IMR-90 (cell line): ENCODE data around the gene SDC4. TPM values are rescaled to one million over a fixed set of nuclear protein-coding genes. Genes with fewer than 3 reads are reported as not detected.

Source experiments
- ATAC-seq: fragments of 200-7000 bp; cut with Tn5 transposase; 2 replicates; pipeline ENCODE4 v1.9.1; 2020; ENCODE audit warnings: low read depth, mild to moderate bottlenecking, moderate library complexity
- BruUV-seq: library from RNA; stranded (reverse); fragments of 400-500 nt; replicated peaks from 2 replicates; lab custom pipeline; 2021; lab: Mats Ljungman, UMichigan
- CTCF ChIA-PET: fragments of 300-600 bp; formaldehyde crosslinking; extraction: SDS; loops from one replicate; lab custom pipeline; 2021; ENCODE audit warnings: antibody characterized with exemption; lab: Yijun Ruan, JAX
- POLR2A ChIA-PET: fragments of 300-600 bp; sonication (Branson Sonifier 250); formaldehyde crosslinking; loops from one replicate; lab custom pipeline; 2022; ENCODE audit warnings: antibody characterized with exemption; ENCODE audit not compliant: unreplicated experiment; lab: Charles Lee
- DNase-seq: peaks from one replicate; pipeline ENCODE4 v3.0.0; 2013
- H2AFZ ChIP-seq: replicated peaks from 2 replicates; pipeline ENCODE3; 2013; ENCODE audit warnings: low read length, mild to moderate bottlenecking; ENCODE audit not compliant: poor library complexity
- H2AK5ac ChIP-seq: 2 replicates; pipeline ENCODE4 v1.6.1; 2013; ENCODE audit warnings: low read depth, low read length, inconsistent platforms
- H2AK9ac ChIP-seq: replicated peaks from 2 replicates; pipeline ENCODE3; 2013; ENCODE audit warnings: mild to moderate bottlenecking, low read depth, low read length, moderate library complexity; ENCODE audit not compliant: poor library complexity
- H2BK120ac ChIP-seq: 2 replicates; pipeline ENCODE4 v1.6.1; 2013; ENCODE audit warnings: low read depth, low read length, inconsistent platforms
- H2BK15ac ChIP-seq: 3 replicates; pipeline ENCODE4 v1.6.1; 2013; ENCODE audit warnings: low read depth, low read length, inconsistent platforms
- H2BK20ac ChIP-seq: 2 replicates; pipeline ENCODE4 v1.6.1; 2013; ENCODE audit warnings: low read depth, mild to moderate bottlenecking, inconsistent platforms, low read length, moderate library complexity
- H2BK5ac ChIP-seq: 2 replicates; pipeline ENCODE4 v1.6.1; 2013; ENCODE audit warnings: mild to moderate bottlenecking, low read depth, low read length, inconsistent platforms; ENCODE audit not compliant: poor library complexity, severe bottlenecking
- H3K14ac ChIP-seq: replicated peaks from 2 replicates; pipeline ENCODE4 v1.6.1; 2013; ENCODE audit warnings: low read depth, low read length, inconsistent platforms
- H3K18ac ChIP-seq: 2 replicates; pipeline ENCODE4 v1.6.1; 2013; ENCODE audit warnings: low read depth, low read length, control low read depth
- H3K23ac ChIP-seq: 2 replicates; pipeline ENCODE4 v1.6.1; 2013; ENCODE audit warnings: low read depth, low read length, inconsistent platforms
- H3K27ac ChIP-seq: 2 replicates; pipeline ENCODE4 v1.5.1; 2013; ENCODE audit warnings: mild to moderate bottlenecking, control low read depth, low read length; ENCODE audit not compliant: insufficient read depth
- H3K27me3 ChIP-seq: 2 replicates; pipeline ENCODE4 v1.6.1; 2013; ENCODE audit warnings: low read length; ENCODE audit not compliant: control insufficient read depth, insufficient read depth
- H3K36me3 ChIP-seq: 2 replicates; pipeline ENCODE4 v1.6.1; 2013; ENCODE audit warnings: low read length, mixed read lengths; ENCODE audit not compliant: control insufficient read depth, insufficient read depth
- H3K4ac ChIP-seq: 2 replicates; pipeline ENCODE4 v1.6.1; 2013; ENCODE audit warnings: low read depth, low read length, inconsistent platforms
- H3K4me1 ChIP-seq: 2 replicates; pipeline ENCODE4 v1.6.1; 2013; ENCODE audit warnings: low read length, mixed read lengths; ENCODE audit not compliant: control insufficient read depth, insufficient read depth
- H3K4me2 ChIP-seq: 2 replicates; pipeline ENCODE4 v1.6.1; 2013; ENCODE audit warnings: low read depth, mild to moderate bottlenecking, control low read depth, low read length, moderate library complexity
- H3K4me3 ChIP-seq: 2 replicates; pipeline ENCODE4 v1.5.1; 2013; ENCODE audit warnings: low read depth, mild to moderate bottlenecking, control low read depth, low read length, moderate library complexity; ENCODE audit not compliant: insufficient read depth
- H3K56ac ChIP-seq: 2 replicates; pipeline ENCODE4 v1.6.1; 2013; ENCODE audit warnings: low read length, inconsistent platforms; ENCODE audit not compliant: insufficient read depth; ENCODE audit errors: extremely low read depth
- H3K79me1 ChIP-seq, 2 experiments: 2 replicates each; pipeline ENCODE4 v1.6.1; 2013; ENCODE audit warnings: low read length in 2 of 2, inconsistent platforms in 1 of 2, low read depth in 1 of 2
- H3K9ac ChIP-seq: 2 replicates; pipeline ENCODE4 v1.6.1; 2013; ENCODE audit warnings: low read depth, low read length, control low read depth
- H3K9me1 ChIP-seq: 2 replicates; pipeline ENCODE4 v1.6.1; 2013; ENCODE audit warnings: low read length, inconsistent platforms; ENCODE audit not compliant: insufficient read depth
- H3K9me3 ChIP-seq: 2 replicates; pipeline ENCODE4 v1.6.1; 2013; ENCODE audit warnings: low read length; ENCODE audit not compliant: control insufficient read depth, insufficient read depth
- H4K20me1 ChIP-seq: 2 replicates; pipeline ENCODE4 v1.6.1; 2013; ENCODE audit warnings: low read length, inconsistent platforms; ENCODE audit not compliant: insufficient read depth
- H4K5ac ChIP-seq: 2 replicates; pipeline ENCODE4 v1.6.1; 2013; ENCODE audit warnings: mild to moderate bottlenecking, low read depth, low read length, control low read depth
- H4K8ac ChIP-seq, 2 experiments: 2 replicates each; pipeline ENCODE4 v1.6.1; 2013; ENCODE audit warnings: low read depth in 2 of 2, low read length in 2 of 2, control low read depth in 1 of 2, inconsistent platforms in 1 of 2
- H4K91ac ChIP-seq: 2 replicates; pipeline ENCODE4 v1.6.1; 2013; ENCODE audit warnings: low read depth, low read length, inconsistent platforms; ENCODE audit not compliant: insufficient read depth
- CEBPB ChIP-seq: IDR thresholded peaks from 2 replicates; pipeline ENCODE4 v1.6.1; 2012; ENCODE audit warnings: low read depth, low read length, improper control_type of control experiment
- CHD1 ChIP-seq: IDR thresholded peaks from 2 replicates; pipeline ENCODE4 v1.6.1; 2012; ENCODE audit warnings: low read depth, low read length, improper control_type of control experiment
- POLR2A ChIP-seq: IDR thresholded peaks from 2 replicates; pipeline ENCODE4 v1.6.1; 2012; ENCODE audit warnings: mild to moderate bottlenecking, low read depth, low read length
- WGBS, 2 experiments: methylation state at CpG; one replicate each; pipeline versions ENCODE4 v1.1.5 to v1.1.7; 2013; ENCODE audit warnings: missing lambda C conversion rate in 2 of 2; ENCODE audit not compliant: insufficient read length in 1 of 2; ENCODE audit errors: extremely low coverage in 2 of 2; 5-methylcytosine and 5-hydroxymethylcytosine counted together
- dilution Hi-C: fragments of 300-500 bp; cut with HindIII; formaldehyde crosslinking; loops from one replicate; pipeline ENCODE4 v1.14.3; 2018; ENCODE audit warnings: low sequenced_read_pairs; ENCODE audit not compliant: unreplicated experiment
- in situ Hi-C: fragments of 300-500 bp; cut with MboI; formaldehyde crosslinking; loops from 3 replicates; pipeline ENCODE4 v1.14.3; 2019; ENCODE audit warnings: low sequenced_read_pairs, inconsistent platforms, mixed read lengths
- intact Hi-C: fragments of 100-400 bp; cut with micrococcal nuclease; formaldehyde crosslinking; loops from 2 replicates; pipeline ENCODE4 v1.10.0; 2022
- polyA plus RNA-seq, 3 experiments: library from polyadenylated mRNA; depleted of rRNA; stranded (reverse); fragments of >200 nt; gene quantifications; 2 replicates each; pipeline ENCODE4 v1.2.3, GENCODE V29; 2012; ENCODE audit warnings: low replicate concordance in 1 of 3
- total RNA-seq: library from RNA; depleted of rRNA; stranded (reverse); fragments of >200 nt; gene quantifications from 2 replicates; pipeline ENCODE4 v1.2.3, GENCODE V29; 2012

SDC4 gene
- total and polyA plus RNA-seq, 2 of the 4 experiments (the other 2 are of a cell fraction) = 203 to 265 TPM

GRCh38 chr20:45347297-45347935, 808 bp downstream of the SDC4 start:
- Histone ChIP-seq H3K4me2 (peak overlapping the region; percentile 80), H2BK120ac (peak overlapping the region; percentile 33), H2BK15ac (peak overlapping the region; percentile 19; the same call in 1 of the 3 replicates), H2AFZ (peak overlapping the region; percentile 79), H3K4ac (peak overlapping the region; percentile 84), H3K27me3 (no peaks in the 10 kb centered on the region), H3K9ac (peak overlapping the region; percentile 95), H3K23ac (peak overlapping the region; percentile 92), H3K18ac (peak overlapping the region; percentile 82), H4K20me1 (peaks cover 35% of the 10 kb centered on the region), H2AK5ac (peak overlapping the region; percentile 68), H3K56ac (peak overlapping the region; percentile 85), H3K36me3 (peaks cover 4% of the 10 kb centered on the region; the same call in 1 of the 2 replicates), H4K91ac (peak overlapping the region; percentile 89), H4K5ac (peak overlapping the region; percentile 3), H2BK20ac (0 out of 2 replicates have a peak overlapping the region, but pooled peaks have one; percentile 28), H2AK9ac (peak overlapping the region; percentile 93), H3K27ac (peak overlapping the region; percentile 91), H3K4me3 (peak overlapping the region; percentile 74), H3K14ac (peak overlapping the region; percentile 94), H3K79me1 (peaks cover 0 to 53% of the 10 kb centered on the region in 2 experiments; a peak in 3 of 4 replicates), H3K4me1 (peaks cover 35% of the 10 kb centered on the region), H3K9me3 (no peaks in the 10 kb centered on the region), H2BK5ac (peak overlapping the region; percentile 73), H3K9me1 (peaks cover 13% of the 10 kb centered on the region; the same call in 1 of the 2 replicates), H4K8ac (peak overlapping the region; percentile 43 to 59; a peak in 3 of 4 replicates)
- DNase-seq = no peak
- BruUV-seq = TSS peak; percentile 48
- in situ Hi-C loops (loop anchor here (25.0 kb wide), 1 partner anchor 565 kb away; the partner anchor contains the start of gene PLTP), dilution Hi-C loops (no loop called here), intact Hi-C loops (no loop called here)
- ATAC-seq = no peak
- peak; percentile 31; the same call in 1 of the 2 replicates for TF ChIP-seq CHD1
- TF ChIP-seq CEBPB = no peak
- 0 out of 2 replicates have a peak, but pooled peaks have one; percentile 16 for TF ChIP-seq POLR2A
- no CpG with 5 or more reads among the region's 10 CpGs for WGBS, 2 experiments
- CTCF ChIA-PET = interaction anchor here (0.6 kb wide), 1 partner anchor 27 kb away, joined by 3 read pairs; no protein-coding TSS in a partner anchor
- POLR2A ChIA-PET = interaction anchor here (0.6 to 1.5 kb wide), 3 partner anchors 10 to 71 kb away, joined by 5 to 11 read pairs (median 6); no protein-coding TSS in a partner anchor
